ENCODE measurements around the gene FARS2.

DNA sequence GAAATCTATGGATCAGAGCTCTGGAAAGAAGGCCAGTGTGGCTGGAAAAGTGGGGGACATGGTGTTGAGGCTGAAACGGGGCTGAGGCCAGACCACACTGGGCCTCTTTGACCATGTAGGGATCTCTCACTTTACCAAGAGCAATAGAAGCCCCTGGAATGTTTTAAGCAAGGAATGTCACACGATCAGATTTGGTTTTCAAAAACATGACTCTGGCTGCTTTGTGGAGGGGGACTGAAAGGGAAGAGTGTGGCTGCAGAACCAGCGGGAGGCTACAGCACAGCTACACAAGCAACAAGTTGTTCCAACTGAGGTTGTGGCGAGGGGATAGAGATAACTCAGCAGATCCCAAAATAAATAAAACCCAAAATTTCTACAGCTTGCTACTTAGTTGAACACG lies 399.5 kb downstream of the FARS2 start:
- TF ChIP-seq CTCF (IDR thresholded peaks at IDR 0.05) = no peak
- no peak for TF ChIP-seq POLR2A (IDR thresholded peaks at IDR 0.05)
- TF ChIP-seq EP300 (IDR thresholded peaks at IDR 0.05; ENCODE audit: low read depth) = no peak

Measured in transverse colon (tissue), 3 donors.